CD4-positive, alpha-beta T cell treated with Interleukin-4 for 1 hour (primary cell): Measurements from ENCODE around the gene SIM1.
A peak's percentile ranks its signal among the peaks of the same experiment; 100 is the strongest.

Experiments
- DNase-seq, 2 donors: peaks; one replicate each; pipeline ENCODE4 v3.0.0-alpha.2; 2020 to 2022

Gene SIM1

DNA sequence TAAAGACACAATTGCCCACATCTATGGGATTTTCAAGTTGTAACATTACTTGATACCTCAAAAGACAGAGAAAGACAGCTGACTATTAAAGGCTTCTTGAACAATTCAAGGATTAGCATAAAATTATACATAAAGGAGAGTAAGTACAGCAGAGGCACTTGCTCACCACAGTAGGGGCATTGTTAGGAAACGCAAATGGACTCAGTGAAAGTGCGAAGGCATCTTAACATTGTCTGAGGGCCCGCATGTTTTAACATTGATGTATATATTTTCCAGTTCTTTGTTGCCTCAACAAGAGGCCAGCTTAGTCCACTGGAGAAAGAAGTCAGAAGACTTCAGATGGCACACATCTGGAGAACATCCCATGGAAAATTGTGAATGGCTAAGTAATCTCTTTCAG, 115.4 kb downstream of the SIM1 start:
- no peak for DNase-seq

GRCh38 chr6:100347901-100348550, 116.7 kb downstream of the SIM1 start:
- DNase-seq = peak in 1 of 2 donors; percentile 2

DNA sequence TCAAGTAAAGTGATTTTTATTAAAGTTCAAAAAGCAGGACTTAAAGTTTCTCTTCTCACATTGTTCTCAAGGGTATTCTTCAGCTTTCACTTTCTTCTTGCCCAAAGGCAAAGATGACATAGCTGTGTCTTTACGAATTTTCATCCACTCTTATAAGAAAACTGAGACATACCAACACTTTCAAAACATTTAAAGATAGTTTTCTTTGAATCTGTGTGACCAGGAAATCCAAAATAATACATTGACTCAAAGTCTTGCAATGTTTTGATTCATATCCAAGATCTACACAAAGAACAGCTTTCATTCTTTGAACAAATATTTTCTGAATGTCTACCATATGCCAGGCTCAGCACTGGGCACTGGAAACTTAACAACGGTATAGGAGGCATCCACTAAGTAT, 117.9 kb downstream of the SIM1 start:
- DNase-seq = no peak

DNA sequence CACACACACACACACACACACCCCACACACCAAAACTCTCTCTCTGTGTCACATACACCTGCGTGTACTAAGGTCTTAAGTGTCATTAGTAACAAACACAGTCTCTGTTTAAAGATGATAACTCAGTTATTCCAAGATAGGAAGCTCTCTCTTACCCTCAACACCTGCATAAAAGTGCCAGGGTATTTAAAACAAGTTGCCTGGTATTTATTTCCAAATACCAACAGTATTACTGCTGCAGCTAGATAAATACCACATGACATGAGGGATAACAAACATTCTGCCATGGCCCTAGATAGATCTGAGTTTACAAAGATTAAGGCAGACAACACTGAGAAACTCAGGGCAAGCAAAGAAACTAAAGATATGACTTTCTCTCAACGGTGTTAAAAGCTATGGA, 118.5 kb downstream of the SIM1 start:
- no peak for DNase-seq

- DNase-seq = no peak
These were observed 120.0 kb downstream of the SIM1 start for GRCh38 chr6:100344761-100345160.

GRCh38 chr6:100344321-100344720, 120.4 kb downstream of the SIM1 start:
- no peak for DNase-seq

DNA sequence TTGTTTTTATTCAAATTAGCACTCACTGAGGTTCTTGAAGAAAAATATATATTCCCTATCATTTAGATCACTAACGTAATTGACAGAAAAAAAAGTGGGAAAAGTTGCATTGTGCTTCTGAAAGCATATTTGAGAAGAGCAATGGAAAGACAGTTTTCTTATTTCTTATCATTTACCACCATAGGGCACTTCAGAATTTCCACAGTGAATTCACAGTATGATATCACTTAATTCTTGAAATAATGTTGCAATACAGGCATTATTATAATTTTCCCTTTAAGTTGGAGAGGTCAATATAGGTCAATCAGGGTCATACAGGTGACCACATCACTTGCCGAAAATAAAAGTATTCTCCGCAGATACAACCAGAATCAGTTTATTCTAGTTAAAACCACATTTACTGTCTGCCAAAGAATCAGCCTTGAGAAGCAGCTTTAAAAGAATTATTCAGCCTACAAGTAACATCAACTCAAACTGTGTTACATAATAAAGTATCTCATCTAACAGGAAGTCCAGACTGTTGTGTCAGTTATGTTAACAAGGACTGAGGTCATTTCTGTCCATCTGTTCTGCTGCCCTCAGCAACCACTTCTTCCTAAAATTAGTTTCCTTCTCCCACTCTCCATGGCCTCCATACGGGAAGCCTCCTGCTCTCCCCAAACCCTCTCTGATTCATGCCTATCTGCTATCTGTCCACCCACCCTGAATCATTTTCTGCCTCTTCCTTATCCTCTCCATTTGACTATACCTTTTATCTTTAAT, 121.2 kb downstream of the SIM1 start:
- DNase-seq = no peak

DNA sequence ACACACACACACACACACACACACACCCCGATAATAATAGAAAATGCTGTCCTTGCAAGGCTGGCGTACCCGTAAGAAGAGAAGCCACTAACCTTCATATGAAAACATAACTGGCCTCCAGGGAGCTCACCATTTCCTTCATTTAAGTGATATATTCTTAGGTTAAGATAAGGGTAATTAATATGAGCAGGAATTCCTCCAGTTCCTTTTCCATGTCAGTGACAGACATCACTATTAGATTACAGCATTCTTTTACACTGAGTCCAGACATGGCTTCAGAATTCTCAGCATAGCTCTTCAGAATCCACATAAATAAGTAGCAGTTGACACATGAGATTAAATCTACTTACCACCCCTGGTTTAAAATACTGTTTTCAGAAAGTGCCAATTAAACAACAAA, 121.9 kb downstream of the SIM1 start:
- DNase-seq = no peak

DNA sequence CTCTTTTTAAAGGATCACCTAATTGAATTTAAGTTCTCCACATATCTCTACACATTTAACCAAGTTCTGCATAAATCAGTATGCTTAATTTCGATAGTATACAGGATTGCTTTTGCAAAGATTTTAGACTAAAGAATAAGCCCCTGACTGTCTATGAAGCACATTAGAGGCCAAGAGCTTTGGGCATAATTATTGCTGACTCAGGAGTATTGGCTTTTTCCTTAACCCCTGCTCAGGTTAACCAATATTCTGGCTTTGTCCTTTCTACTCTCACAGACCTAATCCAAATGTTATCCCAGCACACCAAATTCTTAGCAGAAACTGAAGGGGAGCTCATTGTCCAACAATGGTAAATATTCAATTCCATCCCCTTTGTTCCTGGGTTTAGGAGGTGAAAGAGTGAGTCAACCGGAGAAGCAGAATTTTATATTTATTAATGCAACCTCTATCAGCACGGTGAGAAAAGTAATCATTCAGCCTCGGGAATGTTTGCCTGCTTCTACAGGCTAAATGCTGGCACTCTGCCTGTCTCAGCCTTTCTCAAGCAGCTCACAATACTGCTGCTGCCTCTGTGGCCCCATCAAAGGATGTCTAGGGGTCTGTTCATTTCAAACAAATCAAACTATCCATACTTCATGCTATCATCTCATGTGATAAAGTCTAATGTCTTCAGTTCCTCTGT, 125.0 kb downstream of the SIM1 start:
- no peak for DNase-seq

GRCh38 chr6:100338090-100338489, 126.6 kb downstream of the SIM1 start:
- no peak for DNase-seq

- DNase-seq = no peak
These were observed 127.8 kb downstream of the SIM1 start for GRCh38 chr6:100336876-100337275.

DNA sequence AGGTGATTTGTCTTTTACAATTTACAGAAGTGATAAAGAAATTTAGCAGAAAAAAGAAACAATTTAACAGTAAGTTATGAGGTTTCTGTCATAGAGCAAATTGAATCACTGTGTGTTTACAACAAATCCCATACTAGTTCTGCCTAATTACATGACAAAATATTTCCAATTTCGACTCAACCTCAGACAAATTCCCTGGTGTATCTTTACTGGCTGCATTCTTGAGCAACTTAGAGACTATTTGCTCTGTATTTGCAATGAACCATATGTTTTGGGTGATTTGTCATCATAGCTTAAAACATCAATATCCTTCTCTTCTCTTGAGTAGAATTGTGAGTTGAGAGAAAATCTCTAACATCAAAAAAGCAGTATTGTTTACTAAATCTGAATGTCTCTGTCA, 128.7 kb downstream of the SIM1 start:
- DNase-seq = no peak
